ENCODE data around the gene UBE3B.

- TF ChIP-seq, protein P1, sequence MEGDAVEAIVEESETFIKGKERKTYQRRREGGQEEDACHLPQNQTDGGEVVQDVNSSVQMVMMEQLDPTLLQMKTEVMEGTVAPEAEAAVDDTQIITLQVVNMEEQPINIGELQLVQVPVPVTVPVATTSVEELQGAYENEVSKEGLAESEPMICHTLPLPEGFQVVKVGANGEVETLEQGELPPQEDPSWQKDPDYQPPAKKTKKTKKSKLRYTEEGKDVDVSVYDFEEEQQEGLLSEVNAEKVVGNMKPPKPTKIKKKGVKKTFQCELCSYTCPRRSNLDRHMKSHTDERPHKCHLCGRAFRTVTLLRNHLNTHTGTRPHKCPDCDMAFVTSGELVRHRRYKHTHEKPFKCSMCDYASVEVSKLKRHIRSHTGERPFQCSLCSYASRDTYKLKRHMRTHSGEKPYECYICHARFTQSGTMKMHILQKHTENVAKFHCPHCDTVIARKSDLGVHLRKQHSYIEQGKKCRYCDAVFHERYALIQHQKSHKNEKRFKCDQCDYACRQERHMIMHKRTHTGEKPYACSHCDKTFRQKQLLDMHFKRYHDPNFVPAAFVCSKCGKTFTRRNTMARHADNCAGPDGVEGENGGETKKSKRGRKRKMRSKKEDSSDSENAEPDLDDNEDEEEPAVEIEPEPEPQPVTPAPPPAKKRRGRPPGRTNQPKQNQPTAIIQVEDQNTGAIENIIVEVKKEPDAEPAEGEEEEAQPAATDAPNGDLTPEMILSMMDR (conservative IDR thresholded peaks at IDR 0.05; ENCODE audit: low read depth, low read length) = no peak
- no peak for TF ChIP-seq EZH2 (IDR thresholded peaks at IDR 0.05; ENCODE audit: low read length, unreplicated experiment)
Measured at GRCh38 chr12:109572506-109572845, 95.0 kb downstream of the UBE3B start.

All from PC-3 (cell line).